Activated T-helper 1 cell treated with Interleukin-2 at 50 U/mL for 16 hours (primary cell): ENCODE measurements around the gene CLEC4D.
A peak's percentile ranks its signal among the peaks of the same experiment; 100 is the strongest.
"Not testable (repeated sequence)": the region's sequence is repeated elsewhere in the genome, so short reads cannot be mapped to it uniquely, and the experiment has no call there.

Experiments used
- DNase-seq: peaks from one replicate; pipeline ENCODE4 v3.0.0-alpha.2; 2020; ENCODE audit warnings: low read depth

Gene CLEC4D

DNA sequence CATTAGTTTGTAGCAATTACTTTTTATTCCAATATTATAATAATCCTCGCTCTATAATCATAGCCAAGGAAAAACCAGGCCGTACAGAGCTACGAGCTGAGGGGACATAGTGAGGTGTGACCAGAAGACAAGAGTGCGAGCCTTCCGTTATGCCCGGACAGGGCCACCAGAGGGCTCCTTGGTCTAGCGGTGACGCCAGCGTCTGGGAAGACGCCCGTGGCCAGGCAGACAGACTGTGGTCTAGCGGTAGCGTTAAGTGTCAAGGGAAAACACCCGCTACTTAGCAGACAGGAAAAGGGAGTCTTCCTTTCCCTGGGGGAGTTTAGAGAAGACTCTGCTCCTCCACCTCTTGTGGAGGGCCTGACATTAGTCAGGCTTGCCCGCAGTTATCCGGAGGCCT, 24.5 kb downstream of the CLEC4D start:
- DNase-seq: not testable (repeated sequence)

DNA sequence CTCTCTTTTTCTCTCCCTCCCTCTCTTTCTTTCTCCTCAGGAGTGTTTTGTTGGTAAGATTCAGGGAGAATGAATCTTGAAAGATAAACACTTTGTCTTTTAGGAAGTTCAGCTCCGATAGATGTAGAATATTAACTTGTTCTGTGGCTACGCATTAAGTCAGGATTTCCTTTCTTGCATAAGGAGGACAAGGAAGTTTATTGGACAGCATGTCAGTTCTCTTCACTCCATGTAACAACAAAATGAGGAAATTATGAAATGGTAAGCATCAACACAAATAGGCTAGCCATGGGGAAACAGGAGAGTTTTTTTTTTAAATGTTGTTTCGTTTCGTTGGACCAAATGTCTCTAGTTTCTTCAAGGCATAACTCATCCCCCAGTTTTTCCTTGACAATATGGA, 27.5 kb downstream of the CLEC4D start, which contains the start of gene CLEC4E:
TSS of gene CLEC4E (minus strand) at position 75 of the 400 bp plus-strand sequence. CDS start 108 bp downstream, outside the sequence.
- not testable (repeated sequence) for DNase-seq

DNA sequence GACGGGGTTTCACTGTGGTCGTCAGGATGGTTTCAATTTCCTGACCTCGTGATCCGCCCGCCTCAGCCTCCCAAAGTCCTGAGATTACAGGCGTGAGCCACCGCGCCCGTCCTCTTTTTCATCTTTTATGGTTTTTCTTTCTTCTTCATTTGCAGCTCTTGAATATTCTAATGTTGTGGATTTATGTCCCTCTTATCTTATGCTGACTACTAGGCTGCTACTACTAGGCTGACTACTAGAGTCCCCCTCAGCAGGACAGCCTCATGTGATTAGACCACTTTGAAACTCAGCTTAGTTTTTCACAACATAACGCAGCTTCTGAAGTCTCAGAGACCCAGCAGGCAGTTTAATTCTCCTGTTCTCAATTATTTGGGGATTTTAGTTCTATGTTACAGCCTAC, 28.3 kb downstream of the CLEC4D start:
- no peak for DNase-seq

DNA sequence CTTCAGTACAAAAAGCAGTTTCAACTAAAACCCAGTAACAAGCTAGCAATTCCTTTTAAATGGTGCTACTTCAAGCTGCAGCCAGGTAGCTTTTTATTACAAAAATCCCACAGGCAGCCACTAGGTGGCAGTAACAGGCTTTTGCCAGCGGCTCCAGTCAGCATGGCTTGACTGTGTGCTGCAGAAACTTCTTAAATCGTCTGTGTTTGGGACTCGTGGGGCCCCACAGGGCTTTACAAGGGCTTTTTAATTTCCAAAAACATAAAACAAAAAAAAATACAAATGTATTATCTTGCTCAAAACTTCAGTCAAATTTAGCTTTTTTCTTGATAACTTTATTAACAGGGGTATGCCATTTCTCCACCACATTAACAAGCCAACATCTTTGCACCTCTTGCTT, 31.0 kb downstream of the CLEC4D start:
- peak; percentile 46 for DNase-seq

GRCh38 chr12:8546591-8546990, 33.3 kb downstream of the CLEC4D start:
- DNase-seq: no peak

GRCh38 chr12:8547645-8548044, 34.3 kb downstream of the CLEC4D start:
- no peak for DNase-seq

- no peak for DNase-seq
These were observed 34.9 kb downstream of the CLEC4D start for GRCh38 chr12:8548192-8548591.

GRCh38 chr12:8549381-8549780, 36.1 kb downstream of the CLEC4D start:
- no peak for DNase-seq

DNA sequence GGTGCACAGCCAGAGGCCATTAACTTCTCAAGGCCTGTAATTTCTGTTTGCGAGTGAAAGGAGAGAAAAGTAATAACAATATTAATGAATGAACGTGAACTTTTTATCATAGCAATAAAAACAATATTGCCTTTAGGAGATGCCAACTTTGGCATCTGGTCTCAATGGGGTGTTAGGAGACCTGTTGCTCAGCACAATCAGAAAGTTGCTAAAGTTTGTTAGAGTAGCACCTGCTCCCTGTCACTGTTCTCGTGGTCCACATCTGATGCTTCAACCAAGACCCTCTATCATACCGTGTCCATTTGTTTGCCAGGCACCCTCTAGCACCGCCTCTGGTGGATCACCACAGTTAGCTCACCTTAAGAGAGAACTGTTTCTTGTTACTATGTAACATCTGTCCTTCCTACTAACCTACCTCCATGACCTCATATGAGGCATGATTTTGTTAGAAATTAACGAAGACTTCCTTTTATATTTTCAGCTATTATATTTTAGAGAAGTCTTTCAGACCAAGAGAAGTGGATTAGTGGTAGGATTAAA, 39.9 kb downstream of the CLEC4D start:
- no peak for DNase-seq

DNA sequence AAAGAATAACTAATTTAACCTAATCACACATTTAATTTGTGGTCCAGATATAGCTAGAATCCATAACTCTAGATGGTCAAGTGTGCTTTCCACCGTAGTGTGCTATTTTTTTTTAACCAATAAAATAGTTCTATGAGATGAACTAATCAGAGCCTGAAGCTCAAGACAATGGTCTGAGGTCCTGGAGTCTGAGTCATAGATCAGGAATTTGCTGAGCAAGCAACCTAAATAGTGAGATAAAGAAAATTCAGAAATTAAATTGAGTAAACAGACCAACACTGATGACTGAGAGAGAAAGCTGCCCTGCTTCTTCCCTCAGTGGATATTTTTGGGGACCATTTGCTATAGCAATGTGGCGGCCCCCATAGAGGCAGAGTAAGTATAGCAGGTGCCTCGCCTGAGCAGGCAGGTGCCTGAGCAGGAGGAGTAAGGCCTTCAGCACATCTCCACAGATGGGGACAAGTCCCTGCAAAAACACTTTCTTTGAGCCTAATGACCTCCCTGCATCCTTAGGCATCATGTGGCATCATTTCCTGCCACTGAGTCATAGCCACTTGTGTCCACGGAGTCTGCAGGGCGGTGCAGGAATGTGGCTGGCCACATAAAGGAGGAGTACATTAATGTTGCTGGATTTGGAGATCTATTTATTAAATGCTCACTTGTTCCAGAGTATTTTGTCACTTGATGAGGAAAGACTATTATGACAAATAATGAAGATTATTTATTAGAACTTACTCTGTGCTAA, 41.3 kb downstream of the CLEC4D start:
- DNase-seq: no peak

DNA sequence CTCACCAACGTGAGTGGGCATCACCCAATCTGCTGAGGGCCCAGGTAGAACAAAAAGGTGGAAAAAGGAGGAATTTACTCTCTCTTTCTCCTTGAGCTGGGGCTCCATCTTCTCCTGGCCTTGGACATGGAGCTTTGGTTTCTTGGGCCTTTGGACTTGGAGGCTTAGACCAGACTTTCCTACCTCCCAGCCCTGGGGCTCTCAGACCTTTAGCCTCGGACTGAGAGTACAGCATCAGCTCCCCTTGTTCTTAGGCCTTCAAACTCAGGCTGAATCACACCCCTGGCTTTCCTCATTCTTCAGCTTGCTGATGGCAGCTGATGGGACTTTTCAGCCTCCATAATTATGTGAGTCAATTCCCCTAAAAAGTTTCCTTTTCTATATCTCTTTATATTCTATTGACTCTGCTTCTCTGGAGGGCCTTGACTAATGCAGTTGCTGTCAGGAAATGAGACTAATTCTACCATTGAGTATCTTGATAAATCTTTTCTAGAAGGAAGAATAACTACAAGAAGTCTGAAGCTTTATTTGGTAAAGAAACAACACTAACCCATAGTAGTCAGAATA, 43.3 kb downstream of the CLEC4D start:
- no peak for DNase-seq

DNA sequence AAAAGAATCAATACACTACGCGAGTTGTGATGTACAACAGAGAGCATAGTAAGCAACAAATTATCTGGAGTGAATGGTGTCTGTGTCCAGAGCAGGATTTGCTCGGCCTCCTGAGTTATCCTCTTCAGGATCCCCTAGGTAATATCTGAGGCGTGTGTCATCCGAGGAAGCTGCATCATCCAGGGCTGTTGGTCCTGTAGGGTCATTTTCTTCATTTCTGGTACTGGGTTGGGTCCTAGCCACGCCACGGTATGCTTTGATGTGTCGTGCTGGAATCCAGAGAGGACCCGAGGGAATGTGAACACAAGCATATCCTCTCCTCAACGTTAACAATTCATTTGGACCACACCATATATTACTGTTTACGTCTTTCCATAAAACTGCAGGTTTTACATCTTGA, 46.4 kb downstream of the CLEC4D start:
- DNase-seq: no peak

GRCh38 chr12:8561011-8561410, 47.7 kb downstream of the CLEC4D start:
- DNase-seq: no peak

DNA sequence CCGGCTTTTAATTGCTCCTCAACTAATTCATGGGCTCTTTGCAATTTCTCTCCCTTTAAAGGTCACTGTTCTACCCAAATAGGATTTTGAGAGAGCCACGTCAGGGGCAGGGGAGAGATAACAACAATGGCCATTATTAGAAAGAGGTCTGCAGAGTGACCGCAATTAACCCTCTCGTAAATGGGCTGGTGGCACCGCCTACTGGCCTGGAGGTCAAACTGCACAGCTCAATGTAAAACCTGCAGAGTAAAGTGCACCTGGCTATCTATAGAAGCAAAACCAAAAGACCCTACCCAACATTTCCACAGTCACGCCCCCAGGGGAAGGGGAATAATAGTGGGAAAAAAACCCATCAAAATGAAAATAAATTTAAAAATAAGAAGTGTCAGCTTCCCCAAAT, 49.0 kb downstream of the CLEC4D start:
- DNase-seq: no peak

- DNase-seq: no peak
These were observed 50.1 kb downstream of the CLEC4D start for GRCh38 chr12:8563356-8563755.

- no peak for DNase-seq
These were observed 51.4 kb downstream of the CLEC4D start for GRCh38 chr12:8564656-8565055.

GRCh38 chr12:8566052-8566451, 52.7 kb downstream of the CLEC4D start:
- not testable (repeated sequence) for DNase-seq

- DNase-seq: no peak
These were observed 53.2 kb downstream of the CLEC4D start for GRCh38 chr12:8566525-8566924.
